HL-60 (cell line): Measurements from ENCODE around the gene NEK5.

Experiments used
- CTCF ChIP-seq: IDR thresholded peaks from one replicate; pipeline ENCODE4 v1.5.1; 2011; ENCODE audit warnings: low read length, control low read depth, inconsistent platforms; ENCODE audit not compliant: insufficient read depth
- POLR2AphosphoS5 ChIP-seq: IDR thresholded peaks from 2 replicates; pipeline ENCODE4 v1.6.1; 2012; ENCODE audit warnings: low read depth
- REST ChIP-seq: IDR thresholded peaks from 2 replicates; pipeline ENCODE4 v1.6.1; 2012; ENCODE audit warnings: low read depth; ENCODE audit not compliant: insufficient replicate concordance
- SPI1 ChIP-seq: IDR thresholded peaks from 2 replicates; pipeline ENCODE4 v1.6.1; 2012; ENCODE audit warnings: low read depth, mild to moderate bottlenecking, borderline replicate concordance

DNA sequence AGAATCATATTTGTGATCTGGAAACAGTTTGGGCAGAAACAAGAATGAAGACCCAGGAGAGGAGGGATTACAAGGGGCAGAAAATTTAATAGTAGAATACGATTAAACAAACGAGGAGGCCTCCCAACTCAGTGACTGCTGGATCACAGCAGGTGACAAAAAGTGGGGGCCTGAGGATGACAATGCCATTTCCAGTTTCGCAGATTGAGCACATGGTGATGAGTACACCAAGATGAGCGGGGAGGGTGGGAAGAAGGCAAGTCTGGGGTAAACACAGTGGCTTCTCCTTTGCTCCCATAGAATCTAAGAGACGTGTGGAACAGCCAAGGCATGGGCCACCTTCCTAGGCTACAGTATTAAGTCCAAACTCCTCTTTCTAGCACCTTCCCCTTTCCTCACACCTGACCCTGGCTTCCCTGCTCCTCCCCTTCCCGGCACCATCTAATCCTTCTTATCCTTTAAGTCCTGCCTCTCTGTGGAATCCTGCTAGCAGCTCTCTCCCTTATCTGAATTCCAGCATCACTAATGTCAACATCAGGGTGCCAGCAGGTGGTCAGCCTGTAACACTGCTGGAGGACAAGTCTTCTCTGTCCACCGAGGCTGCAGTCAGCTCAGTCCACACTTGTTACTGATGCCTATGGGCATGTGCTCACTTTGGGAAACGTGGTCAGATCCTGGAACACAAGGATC lies 131.1 kb downstream of the NEK5 start:
- no peak for TF ChIP-seq CTCF
- TF ChIP-seq POLR2AphosphoS5, result no peak
- no peak for TF ChIP-seq SPI1
- TF ChIP-seq REST, result no peak
